Activated naive CD4-positive, alpha-beta T cell treated with anti-CD3 and anti-CD28 coated beads for 36 hours (primary cell): Measurements from ENCODE around the gene PIM1. TPM values are rescaled to one million over a fixed set of nuclear protein-coding genes. Genes with fewer than 3 reads are reported as not detected.

ENCODE experiments used
- CTCF ChIA-PET: fragments of 350-600 bp; sonication (Branson Sonifier 250); formaldehyde crosslinking; loops from one replicate; lab custom pipeline; 2021; ENCODE audit warnings: antibody characterized with exemption; lab: Charles Lee
- DNase-seq: peaks from one replicate; pipeline ENCODE4 v3.0.0-alpha.2; 2020
- H3K27ac Mint-ChIP-seq: one replicate; pipeline ENCODE4 v1.8.0; 2021; ENCODE audit warnings: mild to moderate bottlenecking, mixed read lengths
- H3K27me3 Mint-ChIP-seq: one replicate; pipeline ENCODE4 v1.8.0; 2021; ENCODE audit warnings: low read depth, mixed read lengths
- H3K36me3 Mint-ChIP-seq: one replicate; pipeline ENCODE4 v1.8.0; 2021; ENCODE audit warnings: low read depth, mixed read lengths
- H3K4me1 Mint-ChIP-seq: one replicate; pipeline ENCODE4 v1.8.0; 2021; ENCODE audit warnings: low read depth, mixed read lengths
- H3K4me3 Mint-ChIP-seq: one replicate; pipeline ENCODE4 v1.8.0; 2021; ENCODE audit warnings: mild to moderate bottlenecking, moderate library complexity, mixed read lengths
- H3K9me3 Mint-ChIP-seq: one replicate; pipeline ENCODE4 v1.8.0; 2021; ENCODE audit warnings: mixed read lengths
- intact Hi-C: fragments of 100-400 bp; cut with micrococcal nuclease; formaldehyde crosslinking; loops from one replicate; pipeline ENCODE4 v1.15.1; 2023
- total RNA-seq, 2 experiments: library from RNA; stranded (reverse); gene quantifications; one replicate each; pipeline ENCODE4 v1.2.3, GENCODE V29; 2021

Gene PIM1
- total RNA-seq, 2 experiments from 2014 or later: 226 to 227 TPM

- CTCF ChIA-PET: no interaction called here
- intact Hi-C loops: no loop called here
- DNase-seq: no peak
- Mint-ChIP-seq H3K4me3 (no peak overlapping the region), H3K27me3 (no peaks in the 10 kb centered on the region), H3K27ac (no peak overlapping the region), H3K36me3 (no peaks in the 10 kb centered on the region), H3K4me1 (peaks cover 47% of the 10 kb centered on the region), H3K9me3 (no peaks in the 10 kb centered on the region)
These were observed 29.8 kb upstream of the PIM1 start for GRCh38 chr6:37140145-37140544.

DNA sequence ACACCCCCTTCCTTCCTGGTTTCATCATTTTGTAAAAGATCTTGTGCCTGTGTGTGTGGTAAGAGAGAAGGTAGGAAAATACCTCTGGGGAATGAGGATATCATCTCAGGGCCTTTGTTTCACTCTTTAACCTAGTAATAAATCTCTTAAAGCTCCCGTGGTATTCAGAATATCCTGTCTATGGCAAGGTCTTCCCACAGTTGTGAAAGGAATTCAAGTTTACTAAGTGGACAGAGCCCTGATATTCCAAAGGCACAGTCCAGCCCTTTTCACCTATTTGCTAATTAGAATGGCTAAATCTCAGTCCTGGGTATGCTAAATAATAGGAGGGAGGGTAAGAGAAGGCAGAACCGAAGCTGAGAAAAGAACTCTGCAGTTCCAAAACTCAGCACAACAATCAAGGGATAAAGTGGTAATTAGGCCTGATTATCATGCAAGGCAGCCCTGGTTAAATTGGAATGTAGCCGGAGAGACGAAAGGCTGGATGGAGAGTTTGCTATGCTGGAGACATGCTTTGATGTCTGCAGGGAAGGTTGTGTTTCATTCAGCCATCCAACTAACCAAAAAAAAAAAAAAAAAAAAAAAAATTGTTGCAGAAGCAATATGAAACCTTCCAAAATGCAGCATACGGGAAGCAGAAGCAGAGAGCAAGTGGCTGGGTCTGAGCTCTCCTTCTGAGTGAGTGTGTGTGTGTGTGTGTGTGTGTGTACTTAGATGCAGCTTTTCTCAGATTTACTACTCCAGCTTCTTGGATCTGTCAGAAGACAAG lies 28.5 kb upstream of the PIM1 start:
- no peak overlapping the region for H3K4me3 Mint-ChIP-seq
- CTCF ChIA-PET: interaction anchor here (0.8 to 1.4 kb wide), 4 partner anchors 13 to 123 kb away, joined by 3 to 6 read pairs (median 4); no protein-coding TSS in a partner anchor

GRCh38 chr6:37142050-37142614 lies 27.8 kb upstream of the PIM1 start:
- DNase-seq: no peak
- intact Hi-C loops: no loop called here
- H3K9me3 Mint-ChIP-seq: no peaks in the 10 kb centered on the region
- no peaks in the 10 kb centered on the region for H3K36me3 Mint-ChIP-seq
- CTCF ChIA-PET: interaction anchor here (0.8 to 1.3 kb wide), 3 partner anchors 14 to 91 kb away, joined by 3 to 6 read pairs (median 3); no protein-coding TSS in a partner anchor
- H3K27ac Mint-ChIP-seq: peak overlapping the region; percentile 37
- peaks cover 40% of the 10 kb centered on the region for H3K4me1 Mint-ChIP-seq
- H3K4me3 Mint-ChIP-seq: no peak overlapping the region
- no peaks in the 10 kb centered on the region for H3K27me3 Mint-ChIP-seq

More for the DNA sequence above, 28.5 kb upstream of the PIM1 start:
- Mint-ChIP-seq H3K36me3 (no peaks in the 10 kb centered on the region), H3K27ac (peak overlapping the region; percentile 23), H3K9me3 (no peaks in the 10 kb centered on the region), H3K27me3 (no peaks in the 10 kb centered on the region), H3K4me1 (peaks cover 45% of the 10 kb centered on the region)
- intact Hi-C loops: no loop called here
- peak; percentile 44 for DNase-seq

- H3K27me3 Mint-ChIP-seq: no peaks in the 10 kb centered on the region
- peaks cover 25% of the 10 kb centered on the region for H3K4me1 Mint-ChIP-seq
- no peaks in the 10 kb centered on the region for H3K36me3 Mint-ChIP-seq
- H3K4me3 Mint-ChIP-seq: no peak overlapping the region
- CTCF ChIA-PET: interaction anchor here (1.6 kb wide), 1 partner anchor 92 kb away, joined by 4 read pairs; no protein-coding TSS in a partner anchor
- no peak for DNase-seq
- intact Hi-C loops: no loop called here
- no peak overlapping the region for H3K27ac Mint-ChIP-seq
- H3K9me3 Mint-ChIP-seq: no peaks in the 10 kb centered on the region
These were observed 26.4 kb upstream of the PIM1 start for GRCh38 chr6:37143585-37143984.

DNA sequence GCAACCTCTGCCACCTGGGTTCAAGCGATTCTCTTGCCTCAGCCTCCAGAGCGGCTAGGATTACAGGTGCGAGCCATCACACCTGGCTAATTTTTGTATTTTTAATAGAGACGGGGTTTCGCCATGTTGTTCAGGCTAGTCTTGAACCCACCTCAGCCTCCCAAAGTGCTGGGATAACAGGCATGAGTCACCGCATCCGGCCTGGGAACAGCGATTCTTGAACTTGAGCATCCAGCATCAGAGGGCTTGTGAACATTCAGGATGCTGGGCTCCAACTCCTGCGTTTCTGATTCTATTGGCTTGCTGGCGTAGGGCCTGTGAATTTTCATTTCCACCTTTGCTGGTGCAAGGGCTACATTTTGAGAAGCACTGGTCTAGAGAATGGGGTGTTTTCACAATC lies 24.5 kb upstream of the PIM1 start:
- H3K27ac Mint-ChIP-seq: no peak overlapping the region
- no peak for DNase-seq
- peaks cover 30% of the 10 kb centered on the region for H3K4me1 Mint-ChIP-seq
- CTCF ChIA-PET: interaction anchor here (1.3 kb wide), 1 partner anchor 127 kb away, joined by 3 read pairs; no protein-coding TSS in a partner anchor
- no peaks in the 10 kb centered on the region for H3K27me3 Mint-ChIP-seq
- no peaks in the 10 kb centered on the region for H3K9me3 Mint-ChIP-seq
- intact Hi-C loops: no loop called here
- no peak overlapping the region for H3K4me3 Mint-ChIP-seq
- no peaks in the 10 kb centered on the region for H3K36me3 Mint-ChIP-seq

- Mint-ChIP-seq H3K4me3 (no peak overlapping the region), H3K9me3 (no peaks in the 10 kb centered on the region), H3K27ac (no peak overlapping the region), H3K27me3 (no peaks in the 10 kb centered on the region), H3K36me3 (no peaks in the 10 kb centered on the region), H3K4me1 (peaks cover 31% of the 10 kb centered on the region)
- DNase-seq: no peak
- intact Hi-C loops: no loop called here
- CTCF ChIA-PET: interaction anchor here (0.7 to 1.8 kb wide), 3 partner anchors 14 to 128 kb away, joined by 3 to 4 read pairs (median 4); no protein-coding TSS in a partner anchor
These were observed 23.2 kb upstream of the PIM1 start for GRCh38 chr6:37146735-37147157.

- Mint-ChIP-seq H3K9me3 (no peaks in the 10 kb centered on the region), H3K36me3 (no peaks in the 10 kb centered on the region), H3K4me1 (peaks cover 17% of the 10 kb centered on the region), H3K27ac (no peak overlapping the region), H3K27me3 (no peaks in the 10 kb centered on the region), H3K4me3 (no peak overlapping the region)
- intact Hi-C loops: no loop called here
- CTCF ChIA-PET: no interaction called here
- DNase-seq: no peak
These were observed 20.2 kb upstream of the PIM1 start for GRCh38 chr6:37149745-37150144.

GRCh38 chr6:37150314-37150713 lies 19.6 kb upstream of the PIM1 start:
- H3K27ac Mint-ChIP-seq: no peak overlapping the region
- intact Hi-C loops: no loop called here
- peaks cover 23% of the 10 kb centered on the region for H3K4me1 Mint-ChIP-seq
- CTCF ChIA-PET: no interaction called here
- H3K36me3 Mint-ChIP-seq: no peaks in the 10 kb centered on the region
- no peak for DNase-seq
- H3K9me3 Mint-ChIP-seq: no peaks in the 10 kb centered on the region
- H3K4me3 Mint-ChIP-seq: no peak overlapping the region
- H3K27me3 Mint-ChIP-seq: no peaks in the 10 kb centered on the region

- CTCF ChIA-PET: interaction anchor here (1.8 kb wide), 1 partner anchor 16 kb away, joined by 10 read pairs; no protein-coding TSS in a partner anchor
- Mint-ChIP-seq H3K9me3 (no peaks in the 10 kb centered on the region), H3K36me3 (no peaks in the 10 kb centered on the region), H3K27ac (peak overlapping the region; percentile 90), H3K4me3 (peak overlapping the region; percentile 39), H3K4me1 (peaks cover 32% of the 10 kb centered on the region), H3K27me3 (no peaks in the 10 kb centered on the region)
- intact Hi-C loops: loop anchor here (1.0 kb wide), 4 partner anchors 14 to 105 kb away; no protein-coding TSS in a partner anchor
- DNase-seq: peak; percentile 87
These were observed 14.3 kb upstream of the PIM1 start for GRCh38 chr6:37155394-37156312.

DNA sequence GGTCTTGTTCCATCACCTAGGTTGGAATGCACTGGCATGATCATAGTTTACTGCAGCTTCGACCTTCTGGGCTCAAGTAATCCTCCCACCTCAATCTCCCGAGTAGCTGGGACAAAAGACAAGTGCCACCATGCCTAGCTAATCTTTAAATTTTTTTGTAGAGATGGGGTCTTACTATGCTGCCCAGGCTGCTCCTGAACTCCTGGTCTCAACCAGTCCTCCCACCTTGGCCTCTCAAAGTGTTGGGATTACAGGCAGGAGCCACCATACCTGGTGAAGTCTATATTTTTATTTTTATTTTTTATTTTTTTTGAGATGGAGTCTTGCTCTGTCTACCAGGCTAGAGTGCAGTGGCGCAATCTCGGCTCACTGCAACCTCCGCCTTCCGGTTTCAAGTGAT lies 11.4 kb upstream of the PIM1 start:
- H3K27ac Mint-ChIP-seq: no peak overlapping the region
- intact Hi-C loops: no loop called here
- CTCF ChIA-PET: interaction anchor here (0.7 to 1.4 kb wide), 2 partner anchors 134 to 136 kb away, joined by 3 read pairs; no protein-coding TSS in a partner anchor

DNA sequence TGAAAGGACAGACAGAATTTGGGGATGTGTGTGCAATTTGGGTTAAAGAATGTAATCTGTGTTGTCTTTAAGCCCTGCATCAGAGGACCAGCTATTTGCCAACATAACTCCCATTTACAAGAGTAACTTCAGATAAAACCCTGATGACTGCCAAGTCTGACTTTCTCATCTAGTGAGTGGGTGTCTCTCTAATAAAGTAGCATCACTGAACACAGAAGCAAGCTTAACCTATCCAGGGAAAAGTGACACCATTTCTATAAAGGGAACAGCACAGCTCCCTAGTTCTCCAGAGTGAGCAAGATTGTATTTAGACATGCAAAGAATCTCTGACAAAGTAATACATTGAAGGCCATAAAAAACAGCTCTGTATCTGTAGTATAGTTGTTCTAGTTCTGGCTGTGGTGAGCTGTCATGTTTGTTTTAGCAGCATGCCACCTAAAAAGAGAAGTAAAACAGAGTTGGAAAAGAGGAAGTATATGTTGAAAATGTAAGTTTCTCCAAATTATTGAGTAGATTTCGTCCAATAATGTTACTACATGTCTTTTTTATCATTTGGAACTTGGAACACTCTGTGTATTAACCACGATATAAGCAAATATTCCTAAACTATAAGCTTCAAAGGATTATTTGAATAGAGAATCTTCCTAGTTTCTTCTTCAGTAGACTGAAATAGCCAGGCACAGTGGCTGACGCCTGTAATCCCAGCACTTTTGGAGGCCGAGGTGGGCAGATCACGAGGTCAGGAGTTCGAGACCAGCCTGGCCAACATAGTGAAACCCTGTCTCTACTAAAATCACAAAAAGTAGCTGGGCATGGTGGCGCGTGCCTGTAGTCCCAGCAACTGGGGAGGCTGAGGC lies 8.8 kb upstream of the PIM1 start:
- DNase-seq: no peak
- CTCF ChIA-PET: interaction anchor here (0.7 to 1.4 kb wide), 7 partner anchors 10 to 143 kb away, joined by 3 to 6 read pairs (median 3); no protein-coding TSS in a partner anchor
- Mint-ChIP-seq H3K27ac (no peak overlapping the region), H3K27me3 (no peaks in the 10 kb centered on the region), H3K4me1 (peaks cover 20% of the 10 kb centered on the region), H3K4me3 (no peak overlapping the region), H3K36me3 (peaks cover 2% of the 10 kb centered on the region), H3K9me3 (peaks cover 1% of the 10 kb centered on the region)
- intact Hi-C loops: no loop called here

More for the DNA sequence above, 11.4 kb upstream of the PIM1 start:
- H3K36me3 Mint-ChIP-seq: peaks cover 2% of the 10 kb centered on the region
- no peak for DNase-seq
- H3K4me1 Mint-ChIP-seq: peaks cover 36% of the 10 kb centered on the region
- H3K9me3 Mint-ChIP-seq: peaks cover 1% of the 10 kb centered on the region
- no peak overlapping the region for H3K4me3 Mint-ChIP-seq
- H3K27me3 Mint-ChIP-seq: no peaks in the 10 kb centered on the region
